Suprapubic skin (tissue), 3 donors: ENCODE results near the gene WNK1.

Experiments
- POLR2A ChIP-seq, 2 donors: fragments of 450-650 bp; IDR thresholded peaks; one replicate each; pipeline ENCODE4 v1.6.1; 2017; ENCODE audit warnings: antibody characterized with exemption in 2 of 2, mild to moderate bottlenecking in 2 of 2, moderate library complexity in 2 of 2
- TF ChIP-seq, protein P1 (sequence below), 2 donors: fragments of 200-600 bp in 1 of 2; fragments of 450-650 bp in 1 of 2; sonication (generic) in 1 of 2; IDR thresholded peaks; one replicate each; pipeline ENCODE4 v1.5.1; 2016 to 2019; ENCODE audit warnings: antibody characterized with exemption in 2 of 2, mild to moderate bottlenecking in 1 of 2, moderate library complexity in 1 of 2

DNA sequence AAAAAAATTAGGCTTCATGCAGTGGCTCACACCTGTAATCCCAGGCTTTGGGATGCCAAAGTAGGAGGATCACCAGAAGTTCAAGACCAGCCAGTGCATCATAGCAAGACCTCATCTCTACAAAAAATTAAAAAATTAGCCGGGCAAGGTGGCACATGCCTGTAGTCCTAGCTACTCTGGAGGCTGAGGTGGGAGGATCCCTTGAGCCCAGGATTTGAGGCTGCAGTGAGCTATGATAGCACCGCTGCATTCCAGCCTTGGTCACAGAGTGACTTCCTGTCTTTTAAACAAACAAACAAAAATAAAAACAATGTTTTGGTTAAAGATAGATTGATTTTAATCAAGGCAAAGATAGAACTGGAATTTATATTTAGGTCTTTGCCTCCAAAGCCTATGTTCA, 60.6 kb downstream of the WNK1 start:
- TF ChIP-seq, protein P1, sequence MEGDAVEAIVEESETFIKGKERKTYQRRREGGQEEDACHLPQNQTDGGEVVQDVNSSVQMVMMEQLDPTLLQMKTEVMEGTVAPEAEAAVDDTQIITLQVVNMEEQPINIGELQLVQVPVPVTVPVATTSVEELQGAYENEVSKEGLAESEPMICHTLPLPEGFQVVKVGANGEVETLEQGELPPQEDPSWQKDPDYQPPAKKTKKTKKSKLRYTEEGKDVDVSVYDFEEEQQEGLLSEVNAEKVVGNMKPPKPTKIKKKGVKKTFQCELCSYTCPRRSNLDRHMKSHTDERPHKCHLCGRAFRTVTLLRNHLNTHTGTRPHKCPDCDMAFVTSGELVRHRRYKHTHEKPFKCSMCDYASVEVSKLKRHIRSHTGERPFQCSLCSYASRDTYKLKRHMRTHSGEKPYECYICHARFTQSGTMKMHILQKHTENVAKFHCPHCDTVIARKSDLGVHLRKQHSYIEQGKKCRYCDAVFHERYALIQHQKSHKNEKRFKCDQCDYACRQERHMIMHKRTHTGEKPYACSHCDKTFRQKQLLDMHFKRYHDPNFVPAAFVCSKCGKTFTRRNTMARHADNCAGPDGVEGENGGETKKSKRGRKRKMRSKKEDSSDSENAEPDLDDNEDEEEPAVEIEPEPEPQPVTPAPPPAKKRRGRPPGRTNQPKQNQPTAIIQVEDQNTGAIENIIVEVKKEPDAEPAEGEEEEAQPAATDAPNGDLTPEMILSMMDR (IDR thresholded peaks at IDR 0.05): no peak
- no peak for TF ChIP-seq POLR2A (IDR thresholded peaks at IDR 0.05)
